CD4-positive, alpha-beta T cell treated with Interleukin-21 for 1 hour (primary cell): ENCODE measurements around the gene C20orf144.

Source experiments
- DNase-seq: peaks from one replicate; pipeline ENCODE4 v3.0.0-alpha.2; 2020

Gene C20orf144

DNA sequence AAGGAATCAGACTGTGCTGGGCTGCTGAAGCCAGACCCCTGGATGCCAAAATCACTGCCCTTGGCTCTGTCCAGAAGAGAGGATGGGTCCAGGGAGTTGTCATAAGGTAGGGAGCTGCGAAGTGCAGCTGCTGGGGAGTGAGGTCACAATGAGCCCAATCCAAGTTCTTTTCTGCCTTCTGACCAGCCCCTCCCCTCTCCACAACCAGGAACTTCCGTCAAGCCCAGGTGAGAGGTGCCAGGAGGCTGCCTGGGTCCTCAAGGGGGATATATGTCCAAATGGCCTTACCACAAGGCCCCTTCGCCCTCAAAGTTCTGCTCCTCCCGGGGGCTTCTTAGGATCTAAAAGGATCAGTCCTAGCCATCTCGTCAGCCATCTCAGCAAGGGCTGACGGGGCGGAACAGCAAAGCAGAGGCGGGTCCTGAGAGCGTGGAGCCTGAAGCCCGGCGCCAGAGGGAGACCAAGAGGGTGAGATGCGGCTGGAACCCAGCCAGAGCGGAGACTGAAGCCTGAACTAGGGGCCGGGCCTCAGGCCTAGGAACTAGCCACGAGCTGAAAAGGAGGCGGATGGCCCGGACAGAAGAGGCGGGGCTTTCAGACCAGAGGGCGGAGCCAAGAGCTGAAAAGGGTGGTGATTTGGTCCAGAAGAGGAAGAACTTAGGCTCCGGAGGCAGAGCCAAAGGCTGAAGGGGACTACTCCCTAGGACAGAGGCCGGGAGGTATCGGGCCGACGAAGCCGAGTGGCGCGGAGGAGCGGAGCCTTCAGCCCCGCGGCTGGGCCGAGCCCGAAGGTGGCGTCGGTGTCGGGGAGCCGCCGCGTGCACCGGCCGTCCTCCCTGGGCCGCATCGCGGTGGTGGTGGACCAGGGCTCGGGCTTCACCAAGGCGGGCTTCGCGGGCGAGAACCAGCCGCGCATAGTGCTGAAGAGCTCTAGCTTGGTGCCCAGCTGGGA is 4.4 kb downstream of the C20orf144 start, which contains the start of gene ACTL10:
ACTL10 (plus strand) TSS at position 651 of the 952 bp plus-strand sequence. CDS start 555 bp downstream, outside the sequence.
- peak; percentile 90 for DNase-seq

DNA sequence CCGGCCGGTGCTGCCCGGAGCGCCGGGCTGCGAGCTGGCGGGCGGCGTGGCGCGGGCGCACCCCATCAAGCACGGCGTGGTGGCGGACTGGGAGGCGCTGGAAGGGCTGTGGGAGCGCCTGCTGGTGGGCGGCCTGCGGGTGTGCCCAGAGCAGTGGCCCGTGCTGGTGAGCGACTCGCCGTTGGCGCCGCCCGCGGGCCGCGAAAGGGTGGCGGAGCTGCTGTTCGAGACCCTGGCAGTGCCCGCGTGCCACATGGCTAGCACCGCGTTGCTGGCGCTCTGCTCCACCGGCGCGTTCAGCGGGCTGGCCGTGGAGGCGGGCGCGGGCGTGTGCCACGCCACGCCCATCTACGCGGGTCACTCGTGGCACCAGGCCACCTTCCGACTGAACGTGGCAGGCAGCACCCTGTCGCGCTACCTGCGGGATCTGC is 5.1 kb downstream of the C20orf144 start:
- peak; percentile 44 for DNase-seq

DNA sequence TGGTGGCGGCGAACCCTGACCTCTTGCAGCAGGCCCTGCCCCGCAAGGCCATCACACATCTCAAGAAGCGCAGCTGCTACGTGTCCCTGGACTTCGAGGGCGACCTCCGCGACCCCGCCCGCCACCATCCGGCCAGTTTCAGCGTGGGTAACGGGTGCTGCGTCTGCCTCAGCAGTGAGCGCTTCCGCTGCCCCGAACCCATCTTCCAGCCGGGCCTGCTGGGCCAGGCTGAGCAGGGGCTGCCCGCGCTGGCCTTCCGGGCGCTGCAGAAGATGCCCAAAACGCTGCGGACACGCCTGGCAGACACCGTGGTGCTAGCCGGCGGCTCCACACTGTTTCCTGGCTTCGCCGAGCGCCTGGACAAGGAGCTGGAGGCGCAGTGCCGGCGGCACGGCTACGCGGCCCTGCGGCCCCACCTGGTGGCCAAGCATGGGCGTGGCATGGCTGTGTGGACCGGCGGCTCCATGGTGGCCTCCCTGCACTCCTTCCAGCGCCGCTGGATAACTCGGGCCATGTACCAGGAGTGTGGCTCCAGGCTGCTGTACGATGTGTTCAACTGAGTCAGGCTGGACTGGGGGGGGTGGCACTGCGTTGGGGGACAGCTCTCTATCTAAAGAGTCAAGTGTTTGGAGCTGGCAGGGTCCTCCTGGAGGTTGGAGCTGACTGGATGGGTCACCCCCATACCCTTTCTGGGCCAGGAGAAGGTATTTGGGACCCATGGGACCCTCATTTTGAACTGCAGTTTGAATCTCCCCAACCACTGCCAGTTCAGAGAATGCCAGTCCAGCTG is 5.7 kb downstream of the C20orf144 start:
- peak; percentile 78 for DNase-seq

GRCh38 chr20:33668466-33669155 is 6.5 kb downstream of the C20orf144 start:
- DNase-seq, result no peak

- no peak for DNase-seq
Observed at GRCh38 chr20:33669224-33669623, 7.1 kb downstream of the C20orf144 start.

DNA sequence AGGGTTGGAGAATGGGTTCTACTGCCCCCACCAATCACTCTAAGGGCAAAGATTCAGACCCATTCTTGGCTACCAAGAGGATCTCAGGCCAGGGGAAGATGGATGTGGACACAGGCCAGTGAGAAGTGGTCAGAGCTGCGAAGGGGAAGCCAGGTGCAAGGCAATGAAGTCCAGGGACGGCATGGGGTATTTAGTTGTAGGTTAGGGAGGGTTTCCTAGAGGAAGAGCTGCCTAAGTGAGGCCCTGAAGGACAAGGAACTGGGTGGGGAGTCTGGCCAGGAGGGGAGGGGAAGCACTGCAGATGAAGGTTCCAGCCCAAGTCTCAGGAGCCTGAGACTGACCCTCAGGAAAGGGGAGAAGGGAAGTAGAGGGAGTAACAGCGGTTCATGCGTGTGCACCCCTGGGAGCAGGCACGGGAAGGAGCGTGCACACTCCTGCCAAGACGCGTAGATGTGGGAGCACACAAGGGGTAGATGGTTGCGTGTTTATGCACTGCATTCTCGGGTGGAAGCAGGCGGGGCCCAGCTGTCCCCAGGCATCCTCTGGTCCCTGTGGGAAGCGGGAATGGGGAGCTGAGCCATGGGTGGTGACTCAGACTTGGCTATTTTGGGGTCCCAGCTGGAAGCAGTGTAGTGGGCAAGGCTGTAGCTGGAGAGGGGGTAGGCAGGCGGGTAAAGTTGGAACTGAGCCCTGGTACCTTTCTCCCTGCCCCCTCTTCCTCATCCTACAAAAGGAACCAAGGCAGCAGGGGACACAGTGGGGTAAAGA is 7.9 kb downstream of the C20orf144 start:
- DNase-seq, result no peak

GRCh38 chr20:33670715-33671499 is 8.8 kb downstream of the C20orf144 start:
- no peak for DNase-seq

DNA sequence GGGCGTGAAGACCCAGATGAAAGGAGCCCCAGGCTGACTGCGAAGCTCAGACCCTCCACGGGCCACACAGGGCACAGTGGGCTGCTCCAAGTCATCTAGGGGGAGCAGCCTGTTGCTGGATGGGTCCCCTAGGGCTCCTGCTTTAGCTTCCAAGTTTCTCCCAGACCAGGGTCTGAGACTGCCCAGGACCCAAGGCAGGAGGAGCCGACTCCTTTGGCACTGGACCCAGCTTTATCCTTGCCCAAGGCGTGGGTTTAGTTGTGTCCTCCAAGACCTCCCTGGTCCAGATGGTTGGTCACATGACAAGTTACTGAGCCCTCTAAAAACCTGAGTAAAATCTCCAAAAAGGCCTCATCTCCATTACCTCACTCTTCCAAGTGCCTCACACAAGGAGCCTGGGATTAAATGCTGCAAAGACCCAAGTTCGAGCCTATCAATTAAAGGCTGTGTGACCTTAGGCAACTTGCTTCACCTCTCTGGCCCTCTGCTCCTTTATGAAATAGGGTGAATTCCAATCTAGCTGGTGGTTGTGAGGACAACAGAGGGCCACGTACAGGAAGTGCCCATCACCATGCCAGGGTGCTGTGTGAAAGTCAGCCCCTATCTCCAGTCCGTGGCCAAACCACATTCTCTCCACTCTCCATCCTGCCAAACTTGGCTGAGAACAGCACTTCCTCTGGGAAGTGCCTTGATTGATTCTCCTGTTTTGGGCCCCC is 9.6 kb downstream of the C20orf144 start:
- no peak for DNase-seq

DNA sequence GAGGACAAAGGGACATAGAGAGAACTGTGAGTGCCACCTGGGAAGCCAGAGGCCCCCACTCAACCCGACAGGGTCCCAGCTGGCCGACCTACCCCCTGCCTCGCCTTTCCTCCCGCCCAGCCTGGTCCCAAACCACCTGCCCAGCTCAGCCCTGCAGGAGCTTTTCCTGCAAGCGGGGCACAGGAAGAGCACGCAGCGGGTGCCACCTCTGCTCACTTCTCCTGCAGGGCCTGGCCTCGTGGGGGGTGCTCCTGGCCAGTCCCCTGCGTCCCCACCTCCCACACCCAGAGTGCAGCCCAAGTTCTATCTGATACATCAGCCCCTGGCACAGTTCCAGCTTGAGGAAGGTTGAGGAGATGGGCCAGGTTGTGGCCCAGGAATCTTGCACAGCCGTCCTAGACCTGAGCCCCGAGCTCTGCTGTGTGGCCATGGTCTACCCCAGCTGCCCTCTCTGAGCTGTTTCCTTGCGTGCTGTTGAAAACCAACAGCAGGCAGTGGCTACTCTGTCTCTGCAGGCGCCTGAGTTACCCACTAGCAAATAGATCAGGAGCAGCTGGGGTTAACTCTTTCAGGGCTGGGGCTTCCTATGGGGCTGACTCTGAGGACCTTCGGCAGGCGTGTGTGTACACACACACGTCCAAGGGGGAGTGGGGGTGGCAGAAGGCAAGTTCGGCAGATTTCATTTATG is 10.4 kb downstream of the C20orf144 start:
- no peak for DNase-seq

DNA sequence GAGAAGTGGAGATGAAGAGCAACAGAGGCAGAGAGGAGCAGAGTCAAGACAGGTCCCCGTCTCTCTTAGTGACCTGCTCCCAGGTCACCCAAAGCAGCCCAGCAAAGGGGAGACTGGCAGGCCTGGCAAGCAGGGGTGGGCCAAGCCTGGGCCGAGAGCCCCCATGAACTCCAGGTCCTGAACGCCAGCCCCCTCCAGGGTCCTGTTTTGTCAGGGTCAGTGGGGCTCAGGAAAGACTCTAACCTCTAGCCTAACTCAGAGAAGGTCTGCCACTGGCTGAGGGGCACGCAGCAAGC is 10.9 kb downstream of the C20orf144 start:
- no peak for DNase-seq

DNA sequence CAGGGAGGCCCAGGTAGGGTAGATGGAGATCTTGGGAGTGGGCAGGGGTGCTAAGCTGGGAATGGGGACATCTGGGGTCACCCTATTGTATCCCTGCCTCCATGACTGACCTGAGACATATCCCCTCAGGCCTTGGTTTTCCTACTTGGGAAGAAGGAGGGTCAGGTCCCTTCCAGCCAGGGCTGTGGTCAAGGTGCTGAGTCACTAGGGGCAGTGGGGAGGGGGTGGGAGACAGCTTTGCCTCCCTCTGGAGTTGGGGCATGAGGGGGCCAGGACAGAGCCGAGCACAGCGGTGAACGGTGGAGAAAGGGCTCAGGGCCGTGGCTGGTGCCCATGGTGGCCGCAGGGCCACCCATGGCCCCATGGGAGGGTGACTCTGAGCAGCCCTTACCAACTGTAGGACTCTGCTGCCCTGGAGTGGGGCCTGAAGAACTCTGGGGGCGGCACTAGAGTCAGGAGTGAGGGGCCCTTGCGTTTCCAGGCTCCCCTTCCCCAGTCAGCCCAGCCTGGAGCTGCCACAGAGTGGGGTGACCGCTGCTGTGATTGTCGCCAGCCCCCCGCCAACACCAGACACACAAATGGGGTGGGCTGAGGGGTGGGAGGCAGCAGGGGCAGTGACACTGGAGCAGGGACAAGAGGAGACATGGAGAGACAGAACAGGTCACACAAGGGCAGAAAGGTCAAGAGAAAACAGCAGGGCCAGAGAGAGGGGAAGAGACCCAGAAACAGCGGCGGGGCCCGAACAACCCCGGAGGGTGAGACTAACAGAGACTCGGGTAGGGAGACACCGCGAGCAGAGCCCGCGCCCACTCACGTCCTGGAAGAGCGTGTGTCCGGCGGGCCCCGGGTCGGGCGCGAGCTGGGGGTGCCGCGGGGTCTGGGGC is 11.5 kb downstream of the C20orf144 start:
- DNase-seq, result no peak

DNA sequence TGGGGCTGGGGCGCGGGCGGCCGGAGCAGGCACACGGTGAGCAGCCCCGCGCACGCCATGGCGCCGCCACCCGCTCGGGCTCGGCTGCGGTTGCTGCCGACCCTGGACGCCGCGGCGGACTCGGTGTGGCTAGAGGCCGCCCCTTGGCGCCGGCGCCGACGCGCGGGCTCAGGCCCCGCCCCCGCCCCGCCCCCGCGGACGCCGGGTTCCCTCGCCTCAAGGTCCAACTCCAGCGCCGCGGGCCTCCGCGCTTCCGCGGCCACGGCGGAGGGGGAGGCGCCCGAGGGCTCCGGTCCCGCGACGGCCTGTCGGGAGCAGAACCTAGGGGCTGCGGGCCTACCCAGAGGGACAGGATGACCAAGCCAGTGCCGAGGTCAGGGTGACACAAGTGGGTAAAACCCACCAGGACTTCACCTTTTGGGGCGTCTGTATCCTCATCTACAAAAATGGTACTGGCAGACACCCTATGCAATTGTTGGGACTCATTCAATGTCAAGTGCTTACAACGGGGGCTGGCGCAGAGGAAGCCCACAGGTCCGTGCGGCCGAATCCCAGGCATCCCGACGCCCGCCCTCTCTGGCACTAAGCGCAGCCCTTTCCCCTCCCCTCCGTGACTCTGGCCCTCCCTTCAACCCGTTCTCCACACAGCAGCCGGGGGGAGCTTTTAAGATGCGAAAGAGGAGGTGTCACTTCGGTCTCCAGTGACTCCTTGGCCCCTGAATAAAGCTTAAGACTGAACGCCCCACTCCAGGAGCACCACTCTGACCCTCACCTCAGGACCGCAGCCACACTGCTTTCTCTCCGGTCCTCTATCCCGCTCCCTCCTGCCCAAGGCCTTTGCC is 12.4 kb downstream of the C20orf144 start, which contains the start of gene NECAB3:
NECAB3 (minus strand) TSS at position 135 of the 842 bp plus-strand sequence; CDS start at position 59, 76 bp downstream.
- peak; percentile 70 for DNase-seq

DNA sequence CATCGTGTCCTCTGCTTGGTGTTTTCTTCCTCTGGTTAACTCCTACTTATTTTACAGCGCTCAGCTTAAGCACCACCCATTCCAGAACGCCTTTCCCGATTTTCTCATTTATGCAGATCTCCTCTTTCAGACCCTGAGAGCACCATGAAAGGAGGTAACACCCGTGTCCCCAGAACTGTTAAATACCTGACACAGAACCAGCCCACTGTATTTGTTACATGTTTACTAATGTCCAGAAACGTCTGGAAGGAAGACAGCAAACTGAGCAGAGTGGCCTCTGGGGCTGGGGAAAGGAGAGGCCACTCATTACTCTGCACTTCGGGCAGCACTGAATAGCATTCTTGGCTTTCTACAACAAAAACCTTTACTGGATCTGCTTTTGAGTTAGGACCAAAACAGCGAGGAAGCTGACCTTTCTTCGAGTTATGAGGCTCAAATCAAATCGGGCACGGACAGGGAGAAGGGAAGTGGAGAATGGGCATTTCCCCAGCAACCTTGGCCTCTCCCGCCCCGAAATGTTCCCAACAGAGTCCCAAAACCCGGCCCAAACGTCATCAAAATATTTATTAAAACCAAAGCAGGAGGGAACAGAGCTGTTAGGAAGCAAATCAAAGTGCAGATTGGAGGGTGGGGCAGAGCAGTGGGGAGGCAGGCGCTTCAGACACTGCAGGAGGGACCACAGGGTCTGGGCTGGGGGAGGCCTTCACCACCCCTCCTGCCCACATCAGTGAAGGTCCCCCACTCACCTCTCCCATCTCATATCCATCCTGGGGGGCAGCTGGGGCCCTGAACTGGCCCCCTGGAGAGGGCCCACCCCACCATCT is 13.2 kb downstream of the C20orf144 start:
- DNase-seq, result no peak

DNA sequence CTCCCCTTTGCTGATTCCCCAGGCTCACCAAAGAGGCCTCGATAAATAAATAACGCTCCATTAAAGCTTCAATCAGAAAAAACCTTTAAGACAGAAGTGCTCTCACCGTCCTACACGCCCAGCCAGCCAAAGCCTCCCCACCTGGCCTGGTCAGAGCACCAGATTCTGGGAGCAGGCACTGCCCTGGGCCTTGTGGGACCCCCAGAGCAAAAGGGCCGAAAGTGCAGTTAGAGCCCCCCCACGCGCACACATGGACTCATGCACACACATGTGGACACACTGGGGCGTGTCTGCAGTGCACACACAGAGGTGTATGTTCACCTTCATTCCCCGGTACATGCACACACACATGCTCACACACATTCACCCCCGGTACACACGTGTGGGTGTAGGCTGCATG is 14.0 kb downstream of the C20orf144 start:
- DNase-seq, result no peak

DNA sequence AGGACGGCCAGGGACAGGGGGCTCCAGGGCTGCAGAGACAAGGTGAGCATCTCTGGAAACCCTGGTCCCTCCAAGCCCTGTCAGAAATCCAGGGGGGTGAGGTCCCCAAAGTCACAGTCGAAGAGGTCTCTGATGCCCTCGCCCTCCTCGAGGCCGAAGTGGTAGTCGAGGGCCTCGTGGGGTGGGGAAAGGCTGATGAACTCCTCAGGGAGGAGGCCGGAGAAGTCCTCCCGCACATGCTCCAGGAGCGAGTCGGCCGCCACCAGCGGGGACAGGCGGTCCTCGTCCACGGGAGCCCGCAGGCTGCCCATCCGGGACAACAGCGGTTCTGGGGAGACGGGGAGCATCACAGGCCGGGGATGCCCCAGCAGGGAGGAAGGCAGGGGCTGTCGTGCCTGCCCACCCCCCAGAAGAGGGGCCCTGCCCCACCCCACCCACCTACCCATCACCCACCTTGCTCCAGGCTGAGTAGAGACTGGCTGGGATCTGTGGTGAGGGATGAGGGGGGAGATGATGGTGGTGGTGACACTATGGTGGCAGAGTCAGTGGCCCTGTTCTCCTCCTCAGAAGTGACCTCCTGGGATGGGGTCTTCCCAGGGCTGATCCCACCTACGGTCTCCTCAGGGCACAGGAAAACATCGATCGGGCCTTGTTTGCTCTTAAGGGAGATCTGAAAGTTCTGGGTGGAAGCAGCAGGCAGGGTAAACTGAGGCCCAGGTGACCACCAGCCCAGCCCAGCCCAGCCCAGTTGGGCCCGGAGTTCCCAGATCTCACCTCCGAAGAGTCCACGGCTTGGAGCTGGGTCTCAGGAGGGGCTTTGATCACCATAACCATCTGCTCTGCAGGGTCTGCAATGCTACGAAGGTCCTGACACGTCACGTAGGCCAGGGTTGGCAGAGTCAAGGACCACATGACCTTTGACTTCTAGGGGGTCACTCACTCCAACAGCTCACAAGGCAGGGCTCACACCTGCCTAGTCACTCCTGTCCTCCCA is 14.8 kb downstream of the C20orf144 start:
- DNase-seq, result no peak
